22Rv1 (cell line): ENCODE measurements around the gene ERI2.
"Not testable (repeated sequence)": the region's sequence is repeated elsewhere in the genome, so short reads cannot be mapped to it uniquely, and the experiment has no call there.

Experiments
- ZFX ChIP-seq: fragments of 450-650 bp; IDR thresholded peaks from 2 replicates; pipeline ENCODE4 v1.6.1; 2017; ENCODE audit warnings: antibody characterized with exemption, borderline replicate concordance
- TF ChIP-seq, protein P1 (sequence below): fragments of 450-650 bp; IDR thresholded peaks from 2 replicates; pipeline ENCODE4 v1.5.1; 2017; ENCODE audit warnings: mild to moderate bottlenecking

DNA sequence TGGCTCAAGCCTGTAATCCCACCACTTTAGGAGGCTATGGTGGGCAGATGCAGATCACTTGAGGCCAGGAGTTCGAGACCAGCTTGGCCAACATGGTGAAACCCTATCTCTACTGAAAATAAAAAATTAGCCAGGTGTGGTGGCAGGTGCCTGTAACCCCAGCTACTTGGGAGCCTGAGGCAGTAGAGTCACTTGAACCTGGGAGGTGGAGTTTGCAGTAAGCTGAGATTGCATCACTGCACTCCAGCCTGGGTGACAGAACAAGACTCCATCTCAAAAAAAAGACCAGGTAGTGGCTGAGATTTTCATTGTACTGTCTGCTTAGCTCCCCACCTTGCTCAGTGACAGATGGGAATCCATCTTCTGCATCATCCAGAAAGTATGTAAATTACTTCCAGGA lies 41.8 kb downstream of the ERI2 start:
- TF ChIP-seq, protein P1, sequence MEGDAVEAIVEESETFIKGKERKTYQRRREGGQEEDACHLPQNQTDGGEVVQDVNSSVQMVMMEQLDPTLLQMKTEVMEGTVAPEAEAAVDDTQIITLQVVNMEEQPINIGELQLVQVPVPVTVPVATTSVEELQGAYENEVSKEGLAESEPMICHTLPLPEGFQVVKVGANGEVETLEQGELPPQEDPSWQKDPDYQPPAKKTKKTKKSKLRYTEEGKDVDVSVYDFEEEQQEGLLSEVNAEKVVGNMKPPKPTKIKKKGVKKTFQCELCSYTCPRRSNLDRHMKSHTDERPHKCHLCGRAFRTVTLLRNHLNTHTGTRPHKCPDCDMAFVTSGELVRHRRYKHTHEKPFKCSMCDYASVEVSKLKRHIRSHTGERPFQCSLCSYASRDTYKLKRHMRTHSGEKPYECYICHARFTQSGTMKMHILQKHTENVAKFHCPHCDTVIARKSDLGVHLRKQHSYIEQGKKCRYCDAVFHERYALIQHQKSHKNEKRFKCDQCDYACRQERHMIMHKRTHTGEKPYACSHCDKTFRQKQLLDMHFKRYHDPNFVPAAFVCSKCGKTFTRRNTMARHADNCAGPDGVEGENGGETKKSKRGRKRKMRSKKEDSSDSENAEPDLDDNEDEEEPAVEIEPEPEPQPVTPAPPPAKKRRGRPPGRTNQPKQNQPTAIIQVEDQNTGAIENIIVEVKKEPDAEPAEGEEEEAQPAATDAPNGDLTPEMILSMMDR = not testable (repeated sequence)
- not testable (repeated sequence) for TF ChIP-seq ZFX
